Suprapubic skin (tissue), 4 donors: ENCODE results near the gene PNLIPRP1.

Experiments
- CTCF ChIP-seq, 2 donors: fragments of 200-600 bp in 1 of 2; fragments of 450-650 bp in 1 of 2; sonication (generic) in 1 of 2; IDR thresholded peaks; one replicate each; pipeline ENCODE4 v1.5.1; 2016 to 2019; ENCODE audit warnings: antibody characterized with exemption in 2 of 2, mild to moderate bottlenecking in 1 of 2, moderate library complexity in 1 of 2
- POLR2A ChIP-seq, 2 donors: fragments of 450-650 bp; IDR thresholded peaks; one replicate each; pipeline ENCODE4 v1.6.1; 2017; ENCODE audit warnings: antibody characterized with exemption in 2 of 2, mild to moderate bottlenecking in 2 of 2, moderate library complexity in 2 of 2
- POLR2AphosphoS5 ChIP-seq, 3 donors: sonication (generic); formaldehyde crosslinking; IDR thresholded peaks; one replicate each; pipeline ENCODE4 v1.6.1; 2017; ENCODE audit warnings: antibody characterized with exemption in 3 of 3

GRCh38 chr10:116629340-116629739 is 38.6 kb downstream of the PNLIPRP1 start:
- TF ChIP-seq CTCF (IDR thresholded peaks at IDR 0.05), result no peak
- TF ChIP-seq POLR2A (IDR thresholded peaks at IDR 0.05), result no peak
- no peak for TF ChIP-seq POLR2AphosphoS5 (IDR thresholded peaks at IDR 0.05)
